Measurements from ENCODE around the gene RAD18. TPM values are rescaled to one million over a fixed set of nuclear protein-coding genes. Genes with fewer than 3 reads are reported as not detected.

Gene RAD18
- polyA plus RNA-seq, 1 experiment = 10.7 TPM

DNA sequence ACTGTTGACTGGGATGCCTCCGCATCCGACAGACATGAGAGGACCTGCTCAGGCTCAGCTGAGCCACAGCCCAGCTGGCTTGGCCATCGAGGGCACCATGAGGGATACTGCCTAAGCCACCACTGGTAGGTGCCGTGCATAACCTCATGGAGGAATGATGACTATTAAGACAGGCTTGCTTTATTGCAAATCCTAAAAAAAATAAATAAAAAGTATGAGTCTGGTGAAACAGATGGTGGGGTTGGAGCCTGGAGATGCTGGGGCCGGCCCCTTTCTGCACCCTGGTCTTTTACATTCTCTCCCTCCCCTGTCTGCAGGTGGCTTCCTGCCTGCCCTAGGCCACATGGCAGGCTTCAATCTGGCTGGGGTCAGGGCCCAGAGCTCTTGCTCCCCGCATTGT, 24.0 kb upstream of the RAD18 start:
- POLR2A ChIA-PET = no interaction called here
- Histone ChIP-seq H3K27ac (ENCODE audit: low read depth, low read length) (no peak overlapping the region), H3K9me3 (ENCODE audit: control insufficient read depth, insufficient read depth, low read length) (peaks cover 6% of the 10 kb centered on the region; the same call in 1 of the 2 replicates), H3K27me3 (ENCODE audit: control insufficient read depth, insufficient read depth, low read length) (peaks cover 11% of the 10 kb centered on the region), H3K4me3 (ENCODE audit: low read depth, low read length) (no peak overlapping the region)
- no peak for DNase-seq (ENCODE audit: low read depth, low spot score)
- CTCF ChIA-PET = interaction anchor here (0.6 to 6.0 kb wide), 21 partner anchors 9 to 511 kb away, joined by 3 to 41 read pairs (median 3); partner anchors contain the start of gene THUMPD3
- TF ChIP-seq, protein P1, sequence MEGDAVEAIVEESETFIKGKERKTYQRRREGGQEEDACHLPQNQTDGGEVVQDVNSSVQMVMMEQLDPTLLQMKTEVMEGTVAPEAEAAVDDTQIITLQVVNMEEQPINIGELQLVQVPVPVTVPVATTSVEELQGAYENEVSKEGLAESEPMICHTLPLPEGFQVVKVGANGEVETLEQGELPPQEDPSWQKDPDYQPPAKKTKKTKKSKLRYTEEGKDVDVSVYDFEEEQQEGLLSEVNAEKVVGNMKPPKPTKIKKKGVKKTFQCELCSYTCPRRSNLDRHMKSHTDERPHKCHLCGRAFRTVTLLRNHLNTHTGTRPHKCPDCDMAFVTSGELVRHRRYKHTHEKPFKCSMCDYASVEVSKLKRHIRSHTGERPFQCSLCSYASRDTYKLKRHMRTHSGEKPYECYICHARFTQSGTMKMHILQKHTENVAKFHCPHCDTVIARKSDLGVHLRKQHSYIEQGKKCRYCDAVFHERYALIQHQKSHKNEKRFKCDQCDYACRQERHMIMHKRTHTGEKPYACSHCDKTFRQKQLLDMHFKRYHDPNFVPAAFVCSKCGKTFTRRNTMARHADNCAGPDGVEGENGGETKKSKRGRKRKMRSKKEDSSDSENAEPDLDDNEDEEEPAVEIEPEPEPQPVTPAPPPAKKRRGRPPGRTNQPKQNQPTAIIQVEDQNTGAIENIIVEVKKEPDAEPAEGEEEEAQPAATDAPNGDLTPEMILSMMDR (IDR thresholded peaks at IDR 0.05; ENCODE audit: low read depth, low read length) = no peak

DNA sequence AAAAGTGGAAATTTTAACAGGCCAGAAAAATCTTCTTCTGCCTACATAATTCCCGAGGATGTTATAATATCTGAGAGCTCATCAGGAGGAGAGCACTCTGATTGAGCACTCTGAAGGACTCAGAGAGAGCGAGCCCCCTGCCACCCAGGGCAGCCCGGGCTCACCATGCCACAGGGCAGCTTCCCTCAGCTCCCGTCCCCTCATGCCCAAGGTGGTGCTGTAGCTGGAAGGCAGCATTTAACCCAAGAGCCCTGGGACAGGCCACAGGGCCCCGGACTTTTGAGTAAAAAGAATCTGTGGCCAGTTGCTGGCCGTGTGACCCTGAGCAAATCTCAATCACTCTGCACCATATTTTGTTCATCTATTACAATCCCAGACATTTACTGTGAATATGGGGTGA, 23.5 kb upstream of the RAD18 start:
- TF ChIP-seq, protein P1 (IDR thresholded peaks at IDR 0.05; ENCODE audit: low read depth, low read length) = no peak
- Histone ChIP-seq H3K27me3 (ENCODE audit: control insufficient read depth, insufficient read depth, low read length) (peaks cover 12% of the 10 kb centered on the region), H3K4me3 (ENCODE audit: low read depth, low read length) (no peak overlapping the region), H3K27ac (ENCODE audit: low read depth, low read length) (no peak overlapping the region), H3K9me3 (ENCODE audit: control insufficient read depth, insufficient read depth, low read length) (peaks cover 6% of the 10 kb centered on the region; the same call in 1 of the 2 replicates)
- CTCF ChIA-PET = interaction anchor here (0.6 to 6.0 kb wide), 12 partner anchors 10 to 376 kb away, joined by 3 to 41 read pairs (median 8); partner anchors contain the start of genes OXTR and THUMPD3
- DNase-seq (ENCODE audit: low read depth, low spot score) = no peak
- POLR2A ChIA-PET = no interaction called here

DNA sequence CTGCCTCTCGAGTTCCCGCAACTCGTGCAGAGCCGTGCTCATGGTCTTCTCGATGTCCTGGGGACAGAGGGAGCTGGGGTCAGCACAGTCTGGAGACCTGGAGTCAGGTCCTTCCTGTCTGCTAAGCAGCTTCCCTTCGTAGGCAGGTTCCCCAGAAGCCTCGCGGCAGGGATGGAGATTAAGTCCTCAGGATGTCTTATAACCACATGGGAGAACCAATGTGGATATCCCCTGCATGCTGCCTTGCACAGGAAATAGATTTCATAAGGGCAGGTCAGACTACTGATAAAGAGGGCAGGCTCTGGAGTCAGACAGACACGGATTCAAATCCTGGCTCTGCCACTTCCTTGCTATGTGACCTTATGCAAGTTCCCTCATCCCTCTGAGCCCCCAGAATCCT, 22.6 kb upstream of the RAD18 start:
- peaks cover 6% of the 10 kb centered on the region; the same call in 1 of the 2 replicates for H3K9me3 ChIP-seq (ENCODE audit: control insufficient read depth, insufficient read depth, low read length)

GRCh38 chr3:8985411-8985831, 22.1 kb upstream of the RAD18 start:
- H3K4me3 ChIP-seq (ENCODE audit: low read depth, low read length) = no peak overlapping the region
- TF ChIP-seq, protein P1 (IDR thresholded peaks at IDR 0.05; ENCODE audit: low read depth, low read length) = no peak
- H3K27me3 ChIP-seq (ENCODE audit: control insufficient read depth, insufficient read depth, low read length) = peaks cover 22% of the 10 kb centered on the region
- peaks cover 6% of the 10 kb centered on the region; the same call in 1 of the 2 replicates for H3K9me3 ChIP-seq (ENCODE audit: control insufficient read depth, insufficient read depth, low read length)
- ChIA-PET POLR2A (interaction anchor here (0.6 kb wide), 1 partner anchor 9 kb away, joined by 3 read pairs; no protein-coding TSS in a partner anchor), CTCF (no interaction called here)
- no peak overlapping the region for H3K27ac ChIP-seq (ENCODE audit: low read depth, low read length)
- no peak for DNase-seq (ENCODE audit: low read depth, low spot score)

More for the DNA sequence above, 22.6 kb upstream of the RAD18 start:
- no peak for DNase-seq (ENCODE audit: low read depth, low spot score)
- TF ChIP-seq, protein P1 (IDR thresholded peaks at IDR 0.05; ENCODE audit: low read depth, low read length) = no peak
- POLR2A ChIA-PET = interaction anchor here (0.6 kb wide), 1 partner anchor 10 kb away, joined by 3 read pairs; no protein-coding TSS in a partner anchor
- H3K4me3 ChIP-seq (ENCODE audit: low read depth, low read length) = no peak overlapping the region
- H3K27ac ChIP-seq (ENCODE audit: low read depth, low read length) = no peak overlapping the region
- peaks cover 18% of the 10 kb centered on the region for H3K27me3 ChIP-seq (ENCODE audit: control insufficient read depth, insufficient read depth, low read length)
- CTCF ChIA-PET = interaction anchor here (1.1 to 3.2 kb wide), 4 partner anchors 11 to 317 kb away, joined by 4 to 24 read pairs (median 10); partner anchors contain the start of gene OXTR

DNA sequence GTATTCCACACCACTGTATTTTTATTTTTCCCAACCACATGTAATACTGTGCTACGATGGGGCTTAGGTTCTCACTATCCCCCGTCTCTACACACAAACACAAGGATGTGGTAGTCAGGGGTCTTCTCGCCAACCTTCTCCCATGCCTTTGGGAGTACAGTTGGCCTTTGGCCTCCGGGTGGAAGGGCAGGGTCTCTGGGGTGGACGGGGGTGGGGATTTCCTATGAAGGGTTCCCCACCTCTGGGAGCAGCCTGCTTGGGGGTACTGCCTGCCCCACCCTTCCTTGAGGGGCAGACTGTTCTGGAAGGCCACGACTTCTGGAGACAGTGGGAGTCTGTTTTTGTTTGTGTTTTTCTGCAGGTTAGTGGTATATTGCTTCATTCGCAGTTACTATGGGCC, 21.3 kb upstream of the RAD18 start:
- TF ChIP-seq, protein P1 (IDR thresholded peaks at IDR 0.05; ENCODE audit: low read depth, low read length) = no peak
- POLR2A ChIA-PET = no interaction called here
- Histone ChIP-seq H3K27ac (ENCODE audit: low read depth, low read length) (no peak overlapping the region), H3K9me3 (ENCODE audit: control insufficient read depth, insufficient read depth, low read length) (peaks cover 3% of the 10 kb centered on the region), H3K4me3 (ENCODE audit: low read depth, low read length) (no peak overlapping the region), H3K27me3 (ENCODE audit: control insufficient read depth, insufficient read depth, low read length) (peaks cover 28% of the 10 kb centered on the region)
- DNase-seq (ENCODE audit: low read depth, low spot score) = no peak
- CTCF ChIA-PET = interaction anchor here (1.5 kb wide), 1 partner anchor 318 kb away, joined by 4 read pairs; no protein-coding TSS in a partner anchor
